Activated CD4-positive, alpha-beta T cell treated with anti-CD3 and anti-CD28 coated beads, Interleukin-2, amount 50 U/mL, for 1 hour (primary cell): ENCODE measurements around the gene MUC6.

Source experiments
- DNase-seq: peaks from one replicate; pipeline ENCODE4 v3.0.0-alpha.2; 2020

MUC6 gene

GRCh38 chr11:1071571-1072115 is 35.1 kb upstream of the MUC6 start:
- no peak for DNase-seq

GRCh38 chr11:1070594-1071462 is 34.3 kb upstream of the MUC6 start:
- DNase-seq, result no peak

- no peak for DNase-seq
These were observed 33.2 kb upstream of the MUC6 start for GRCh38 chr11:1069740-1070139.

GRCh38 chr11:1067812-1068496 is 31.4 kb upstream of the MUC6 start:
- DNase-seq, result no peak

GRCh38 chr11:1064167-1064566 is 27.6 kb upstream of the MUC6 start:
- no peak for DNase-seq

- no peak for DNase-seq
These were observed 25.7 kb upstream of the MUC6 start for GRCh38 chr11:1062075-1062820.

- no peak for DNase-seq
These were observed 24.5 kb upstream of the MUC6 start for GRCh38 chr11:1060852-1061616.

GRCh38 chr11:1060410-1060809 is 23.9 kb upstream of the MUC6 start:
- DNase-seq, result no peak

GRCh38 chr11:1059759-1060158 is 23.2 kb upstream of the MUC6 start:
- DNase-seq, result no peak

GRCh38 chr11:1057806-1058205 is 21.3 kb upstream of the MUC6 start:
- DNase-seq, result no peak

GRCh38 chr11:1055990-1056771 is 19.7 kb upstream of the MUC6 start:
- DNase-seq, result no peak

- no peak for DNase-seq
These were observed 18.7 kb upstream of the MUC6 start for GRCh38 chr11:1055109-1055703.

- no peak for DNase-seq
These were observed 17.9 kb upstream of the MUC6 start for GRCh38 chr11:1054143-1055108.

GRCh38 chr11:1053121-1053901 is 16.8 kb upstream of the MUC6 start:
- DNase-seq, result no peak

- no peak for DNase-seq
These were observed 15.9 kb upstream of the MUC6 start for GRCh38 chr11:1052133-1053011.

GRCh38 chr11:1051356-1052132 is 15.0 kb upstream of the MUC6 start:
- no peak for DNase-seq
